ENCODE results near the gene RPS2. TPM values are rescaled to one million over a fixed set of nuclear protein-coding genes. Genes with fewer than 3 reads are reported as not detected.
"Not testable (repeated sequence)": the region's sequence is repeated elsewhere in the genome, so short reads cannot be mapped to it uniquely, and the experiment has no call there.

The RPS2 gene
- total RNA-seq, 4 donors from 2014 or later: 899 to 1,585 (median 1,295) TPM

- TF ChIP-seq EP300 (IDR thresholded peaks at IDR 0.05) (no peak), POLR2A (IDR thresholded peaks at IDR 0.05) (no peak), POLR2AphosphoS5 (IDR thresholded peaks at IDR 0.05) (no peak)
- TF ChIP-seq, protein P1, sequence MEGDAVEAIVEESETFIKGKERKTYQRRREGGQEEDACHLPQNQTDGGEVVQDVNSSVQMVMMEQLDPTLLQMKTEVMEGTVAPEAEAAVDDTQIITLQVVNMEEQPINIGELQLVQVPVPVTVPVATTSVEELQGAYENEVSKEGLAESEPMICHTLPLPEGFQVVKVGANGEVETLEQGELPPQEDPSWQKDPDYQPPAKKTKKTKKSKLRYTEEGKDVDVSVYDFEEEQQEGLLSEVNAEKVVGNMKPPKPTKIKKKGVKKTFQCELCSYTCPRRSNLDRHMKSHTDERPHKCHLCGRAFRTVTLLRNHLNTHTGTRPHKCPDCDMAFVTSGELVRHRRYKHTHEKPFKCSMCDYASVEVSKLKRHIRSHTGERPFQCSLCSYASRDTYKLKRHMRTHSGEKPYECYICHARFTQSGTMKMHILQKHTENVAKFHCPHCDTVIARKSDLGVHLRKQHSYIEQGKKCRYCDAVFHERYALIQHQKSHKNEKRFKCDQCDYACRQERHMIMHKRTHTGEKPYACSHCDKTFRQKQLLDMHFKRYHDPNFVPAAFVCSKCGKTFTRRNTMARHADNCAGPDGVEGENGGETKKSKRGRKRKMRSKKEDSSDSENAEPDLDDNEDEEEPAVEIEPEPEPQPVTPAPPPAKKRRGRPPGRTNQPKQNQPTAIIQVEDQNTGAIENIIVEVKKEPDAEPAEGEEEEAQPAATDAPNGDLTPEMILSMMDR (IDR thresholded peaks at IDR 0.05): no peak
- Histone ChIP-seq H3K36me3 (peaks cover 0 to 49% of the 10 kb centered on the region in 2 donors), H3K27ac (peak overlapping the region; percentile 92 to 96 (median 96)), H3K9me3 (no peaks in the 10 kb centered on the region), H3K4me1 (peaks cover 2 to 34% (median 11%) of the 10 kb centered on the region in 3 donors), H3K27me3 (no peaks in the 10 kb centered on the region), H3K4me3 (peak overlapping the region; percentile 87 to 92)
- 71 to 72% methylated on average over 6 to 12 of the region's 30 CpGs for WGBS, 2 donors (ENCODE audit: low coverage in 1 of 2)
- no peak for ATAC-seq
These were observed 23.2 kb downstream of the RPS2 start for GRCh38 chr16:1941162-1942046.

DNA sequence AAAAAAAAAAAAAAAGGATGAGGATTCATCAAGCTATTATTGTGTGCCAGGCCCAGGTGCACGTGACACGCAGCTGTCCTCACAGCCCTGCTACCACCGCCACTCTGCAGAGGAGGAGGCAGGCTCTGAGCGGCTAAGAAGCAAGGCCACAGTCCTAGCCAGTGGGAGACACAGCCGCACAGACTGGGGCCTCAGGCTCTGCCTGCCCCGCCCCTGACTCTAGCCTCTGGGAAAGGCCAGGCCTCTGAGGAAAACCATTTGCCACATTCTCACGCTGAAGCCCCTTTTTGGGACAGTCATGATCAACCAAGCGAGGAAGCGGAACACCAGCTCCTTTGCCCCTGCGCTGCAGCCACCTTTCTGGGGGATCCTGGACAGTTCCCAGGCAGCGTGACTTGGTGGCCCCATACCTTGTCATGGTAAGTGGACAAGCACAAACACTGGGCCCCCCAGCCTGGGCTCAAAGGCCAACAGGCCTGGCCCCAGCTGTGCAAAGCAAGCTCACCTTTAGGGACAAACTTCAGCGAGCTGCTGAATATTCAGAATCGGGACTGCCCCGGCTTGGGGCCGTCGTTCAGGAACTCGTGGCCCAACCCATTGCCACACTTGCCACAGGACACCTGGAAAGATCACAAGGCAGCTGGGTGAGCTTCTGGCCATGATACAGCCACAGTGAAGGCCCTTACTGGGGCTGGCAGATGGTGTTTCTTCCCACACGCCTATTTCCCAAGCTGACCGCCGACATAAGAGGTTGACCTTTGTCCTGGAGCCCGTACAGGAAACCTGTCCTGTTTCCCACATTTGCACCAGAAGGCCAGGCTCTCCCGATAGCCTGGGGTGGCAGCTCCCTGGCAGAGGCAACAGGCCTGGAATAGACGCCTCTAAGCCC, 24.1 kb downstream of the RPS2 start:
- H3K27ac ChIP-seq: peak overlapping the region in 2 of 4 donors; percentile 95 to 96
- no peak for TF ChIP-seq POLR2AphosphoS5 (IDR thresholded peaks at IDR 0.05)
- TF ChIP-seq EP300 (IDR thresholded peaks at IDR 0.05): no peak
- TF ChIP-seq, protein P1 (IDR thresholded peaks at IDR 0.05): no peak
- no peak for TF ChIP-seq POLR2A (IDR thresholded peaks at IDR 0.05)
- no peak for ATAC-seq
- H3K4me1 ChIP-seq: peaks cover 2 to 34% (median 11%) of the 10 kb centered on the region in 3 donors
- no peaks in the 10 kb centered on the region for H3K27me3 ChIP-seq
- H3K36me3 ChIP-seq: peaks cover 0 to 49% of the 10 kb centered on the region in 2 donors
- 93 to 95% methylated on average over 3 to 6 of the region's 23 CpGs for WGBS, 2 donors (ENCODE audit: low coverage in 1 of 2)
- H3K4me3 ChIP-seq: no peak overlapping the region
- no peaks in the 10 kb centered on the region for H3K9me3 ChIP-seq

GRCh38 chr16:1939833-1940232, 24.8 kb downstream of the RPS2 start:
- not testable (repeated sequence) for H3K27ac ChIP-seq, H3K4me3 ChIP-seq, H3K27me3 ChIP-seq, ATAC-seq, H3K9me3 ChIP-seq
- peaks cover 0 to 49% of the 10 kb centered on the region in 2 donors for H3K36me3 ChIP-seq
- 83 to 93% methylated on average over 3 to 7 of the region's 8 CpGs for WGBS, 2 donors (ENCODE audit: low coverage in 1 of 2)
- peaks cover 2 to 34% (median 11%) of the 10 kb centered on the region in 3 donors for H3K4me1 ChIP-seq

GRCh38 chr16:1938910-1939309, 25.7 kb downstream of the RPS2 start:
- Histone ChIP-seq H3K27me3 (no peaks in the 10 kb centered on the region), H3K4me3 (no peak overlapping the region), H3K4me1 (peaks cover 2 to 31% (median 11%) of the 10 kb centered on the region in 3 donors), H3K9me3 (no peaks in the 10 kb centered on the region), H3K27ac (no peak overlapping the region), H3K36me3 (peaks cover 0 to 49% of the 10 kb centered on the region in 2 donors)
- 74 to 96% methylated on average over 3 to 4 of the region's 17 CpGs for WGBS, 2 donors (ENCODE audit: low coverage in 1 of 2)
- ATAC-seq: no peak
- no peak for TF ChIP-seq EP300 (IDR thresholded peaks at IDR 0.05)
- TF ChIP-seq POLR2A (IDR thresholded peaks at IDR 0.05): no peak

DNA sequence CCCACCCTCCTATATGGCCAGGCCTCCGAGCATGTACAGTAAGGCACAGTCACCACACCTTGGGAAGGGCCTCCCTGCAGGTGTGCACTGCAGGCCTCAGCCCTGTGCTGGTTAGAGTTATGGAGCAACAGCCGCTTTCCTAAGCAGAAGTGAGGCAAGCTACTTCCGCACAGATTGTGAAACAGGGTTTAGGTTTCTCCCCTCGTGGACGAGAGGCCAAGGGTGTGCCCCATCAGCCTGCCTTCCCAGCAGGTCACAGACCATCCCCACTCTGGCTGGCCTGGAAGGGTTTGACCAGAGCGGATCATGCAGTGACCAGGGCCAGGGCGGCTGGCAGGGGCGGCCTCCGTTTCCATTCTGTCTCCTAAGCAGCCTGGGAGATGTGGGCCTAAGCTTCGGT, 26.3 kb downstream of the RPS2 start:
- Histone ChIP-seq H3K4me3 (no peak overlapping the region), H3K27ac (no peak overlapping the region), H3K4me1 (peaks cover 2 to 25% (median 11%) of the 10 kb centered on the region in 3 donors), H3K27me3 (peaks cover 2% of the 10 kb centered on the region), H3K36me3 (peaks cover 0 to 49% of the 10 kb centered on the region in 2 donors), H3K9me3 (no peaks in the 10 kb centered on the region)
- ATAC-seq: no peak
- no peak for TF ChIP-seq POLR2AphosphoS5 (IDR thresholded peaks at IDR 0.05)
- TF ChIP-seq POLR2A (IDR thresholded peaks at IDR 0.05): no peak
- TF ChIP-seq, protein P1 (IDR thresholded peaks at IDR 0.05): no peak
- no peak for TF ChIP-seq EP300 (IDR thresholded peaks at IDR 0.05)
- WGBS, 2 donors (ENCODE audit: low coverage in 1 of 2): 90 to 100% methylated on average over 1 to 4 of the region's 10 CpGs
